ENCODE data around the gene SNX19. TPM values are rescaled to one million over a fixed set of nuclear protein-coding genes. Genes with fewer than 3 reads are reported as not detected.

Gene SNX19
- total RNA-seq, 1 experiment from 2014 or later = 34.4 TPM

GRCh38 chr11:130831976-130832375, 84.3 kb downstream of the SNX19 start:
- Histone ChIP-seq H3K23ac (ENCODE audit: insufficient read length, low read depth, low read length) (no peak overlapping the region), H4K5ac (ENCODE audit: insufficient read length, low read depth, low read length) (no peak overlapping the region), H2BK5ac (ENCODE audit: insufficient read length, low read length) (no peak overlapping the region), H3K23me2 (ENCODE audit: insufficient read length, low read depth, low read length, poor library complexity, severe bottlenecking) (no peaks in the 10 kb centered on the region), H2BK15ac (ENCODE audit: low read depth, low read length) (no peak overlapping the region), H3K18ac (ENCODE audit: insufficient read length, low read depth, low read length) (no peak overlapping the region), H3K4me1 (ENCODE audit: insufficient read depth, low read length) (no peaks in the 10 kb centered on the region), H3K4me2 (ENCODE audit: insufficient read depth, insufficient read length, low read length) (no peak overlapping the region), H3K27me3 (ENCODE audit: insufficient read depth, low read length) (no peaks in the 10 kb centered on the region), H3K79me2 (ENCODE audit: insufficient read depth, low read length) (no peaks in the 10 kb centered on the region), H3K4ac (ENCODE audit: low read depth, low read length) (no peak overlapping the region), H3K9ac (ENCODE audit: extremely low read depth, insufficient read length, low read length) (no peak overlapping the region), H4K91ac (ENCODE audit: insufficient read length, low read depth, low read length) (no peak overlapping the region), H2AFZ (ENCODE audit: low read length) (no peak overlapping the region), H3K56ac (ENCODE audit: insufficient read length, low read depth, low read length) (no peak overlapping the region), H2AK5ac (ENCODE audit: insufficient read length, low read length) (no peak overlapping the region), H3K79me1 (ENCODE audit: insufficient read depth, low read depth, low read length, poor library complexity, severe bottlenecking) (no peaks in the 10 kb centered on the region), H3K27ac (ENCODE audit: insufficient read length, low read depth, low read length) (no peak overlapping the region), H2BK12ac (ENCODE audit: insufficient read length, low read depth, low read length) (no peak overlapping the region), H3K9me3 (ENCODE audit: control insufficient read depth, low read depth, low read length) (no peaks in the 10 kb centered on the region), H4K8ac (replicated peaks; ENCODE audit: insufficient read length, low read depth, low read length) (no peak overlapping the region), H4K20me1 (ENCODE audit: control insufficient read depth, insufficient read depth, insufficient read length) (no peaks in the 10 kb centered on the region), H3T11ph (ENCODE audit: low read length) (no peak overlapping the region), H2BK20ac (ENCODE audit: low read depth, low read length, poor library complexity, severe bottlenecking) (no peak overlapping the region), H3K14ac (ENCODE audit: insufficient read depth, low read length) (no peak overlapping the region), H2BK120ac (ENCODE audit: low read depth, low read length, poor library complexity, severe bottlenecking) (no peak overlapping the region)
- no peak for TF ChIP-seq CTCF (conservative IDR thresholded peaks at IDR 0.05)
- peaks cover 2% of the 10 kb centered on the region for H3K27me3 Mint-ChIP-seq (ENCODE audit: low read depth)
- no peak for DNase-seq
- WGBS (ENCODE audit: extremely low coverage, insufficient read length, low lambda C conversion rate) = no CpG with 5 or more reads among the region's 9 CpGs
- H3K27ac Mint-ChIP-seq = no peak overlapping the region; a peak in 1 of 7 replicates
- peaks cover 5 to 9% of the 10 kb centered on the region in 2 experiments; a peak in 3 of 4 replicates for H3K4me1 Mint-ChIP-seq
- no peaks in the 10 kb centered on the region for H3K9me3 Mint-ChIP-seq
- H3K36me3 Mint-ChIP-seq (ENCODE audit: insufficient read depth in 1 of 3, low read depth in 3 of 3) = no peaks in the 10 kb centered on the region; a peak in 1 of 7 replicates
- H3K4me3 Mint-ChIP-seq = no peak overlapping the region

Data from H9 (cell line).